ENCODE measurements around the gene ANKRD13C. TPM values are rescaled to one million over a fixed set of nuclear protein-coding genes. Genes with fewer than 3 reads are reported as not detected.

The ANKRD13C gene
- total and polyA plus RNA-seq, 12 donors = 8.0 to 30.8 (median 20.9) TPM

- Histone ChIP-seq H3K4me3 (no peak overlapping the region), H3K36me3 (replicated peaks in 1 of 2) (no peaks in the 10 kb centered on the region), H3K4me1 (replicated peaks in 1 of 2) (no peaks in the 10 kb centered on the region), H3K27me3 (no peaks in the 10 kb centered on the region), H3K9me3 (replicated peaks in 1 of 3) (no peaks in the 10 kb centered on the region), H3K27ac (no peak overlapping the region)
- intact Hi-C loops (cut with DNase I) = no loop called here
- TF ChIP-seq, protein P1, sequence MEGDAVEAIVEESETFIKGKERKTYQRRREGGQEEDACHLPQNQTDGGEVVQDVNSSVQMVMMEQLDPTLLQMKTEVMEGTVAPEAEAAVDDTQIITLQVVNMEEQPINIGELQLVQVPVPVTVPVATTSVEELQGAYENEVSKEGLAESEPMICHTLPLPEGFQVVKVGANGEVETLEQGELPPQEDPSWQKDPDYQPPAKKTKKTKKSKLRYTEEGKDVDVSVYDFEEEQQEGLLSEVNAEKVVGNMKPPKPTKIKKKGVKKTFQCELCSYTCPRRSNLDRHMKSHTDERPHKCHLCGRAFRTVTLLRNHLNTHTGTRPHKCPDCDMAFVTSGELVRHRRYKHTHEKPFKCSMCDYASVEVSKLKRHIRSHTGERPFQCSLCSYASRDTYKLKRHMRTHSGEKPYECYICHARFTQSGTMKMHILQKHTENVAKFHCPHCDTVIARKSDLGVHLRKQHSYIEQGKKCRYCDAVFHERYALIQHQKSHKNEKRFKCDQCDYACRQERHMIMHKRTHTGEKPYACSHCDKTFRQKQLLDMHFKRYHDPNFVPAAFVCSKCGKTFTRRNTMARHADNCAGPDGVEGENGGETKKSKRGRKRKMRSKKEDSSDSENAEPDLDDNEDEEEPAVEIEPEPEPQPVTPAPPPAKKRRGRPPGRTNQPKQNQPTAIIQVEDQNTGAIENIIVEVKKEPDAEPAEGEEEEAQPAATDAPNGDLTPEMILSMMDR (IDR thresholded peaks at IDR 0.05) = no peak
- TF ChIP-seq POLR2A (IDR thresholded peaks at IDR 0.05) = no peak
- WGBS, 4 donors = 93 to 100% (median 97%) methylated on average over 1 of the region's 1 CpG
- no peak for DNase-seq
These were observed 75.8 kb downstream of the ANKRD13C start for GRCh38 chr1:70278710-70279109.

DNA sequence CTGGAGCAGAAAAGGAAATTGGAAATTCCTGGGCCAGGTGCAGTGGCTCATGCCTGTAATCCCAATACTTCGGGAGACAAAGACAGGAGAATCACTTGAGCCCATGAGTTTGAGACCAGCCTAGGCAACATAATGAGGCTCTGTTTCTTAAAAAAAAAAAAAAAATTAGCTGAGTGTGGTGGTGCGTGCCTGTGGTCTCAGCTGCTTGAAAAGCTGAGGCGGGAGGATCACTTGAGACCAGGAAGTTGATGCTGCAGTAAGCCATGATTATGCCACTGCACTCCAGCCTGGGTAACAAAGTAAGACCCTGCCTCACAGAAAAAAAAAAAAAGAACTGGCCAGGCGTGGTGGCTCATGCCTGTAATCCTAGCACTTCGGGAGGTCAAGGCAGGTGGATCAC, 76.6 kb downstream of the ANKRD13C start:
- H3K27ac ChIP-seq = no peak overlapping the region
- WGBS, 4 donors = 92 to 98% (median 95%) methylated on average over 5 of the region's 5 CpGs
- no peaks in the 10 kb centered on the region for H3K4me1 ChIP-seq (replicated peaks in 1 of 2)
- no peak overlapping the region for H3K4me3 ChIP-seq
- H3K9me3 ChIP-seq (replicated peaks in 1 of 3) = no peaks in the 10 kb centered on the region
- no peak for TF ChIP-seq POLR2A (IDR thresholded peaks at IDR 0.05)
- TF ChIP-seq, protein P1 (IDR thresholded peaks at IDR 0.05) = no peak
- intact Hi-C loops (cut with DNase I) = no loop called here
- DNase-seq = no peak
- H3K27me3 ChIP-seq = no peaks in the 10 kb centered on the region
- H3K36me3 ChIP-seq (replicated peaks in 1 of 2) = no peaks in the 10 kb centered on the region

DNA sequence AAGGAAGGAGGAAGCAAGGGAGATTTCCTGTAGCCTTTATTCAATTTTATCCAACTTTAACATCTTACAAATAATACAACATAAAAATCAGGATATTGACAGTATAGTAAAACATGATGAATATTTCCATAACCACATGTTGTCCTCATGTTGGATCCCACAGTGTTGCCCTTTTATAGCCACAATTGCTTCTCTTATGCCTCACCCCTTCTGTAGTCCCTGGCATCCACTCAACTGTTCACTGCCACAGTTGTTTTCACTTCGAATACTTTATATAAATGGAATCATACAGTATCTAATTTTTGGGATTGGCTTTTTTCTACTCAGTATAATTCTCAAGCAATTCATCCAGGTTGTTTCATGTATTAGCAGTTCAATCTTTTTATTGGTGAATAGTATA, 88.6 kb downstream of the ANKRD13C start:
- no peak for TF ChIP-seq POLR2A (IDR thresholded peaks at IDR 0.05)
- TF ChIP-seq, protein P1 (IDR thresholded peaks at IDR 0.05) = no peak
- H3K27me3 ChIP-seq = no peaks in the 10 kb centered on the region
- no peak for DNase-seq
- peaks cover 0 to 4% of the 10 kb centered on the region in 2 donors for H3K36me3 ChIP-seq (replicated peaks in 1 of 2)
- no peak overlapping the region for H3K4me3 ChIP-seq
- H3K9me3 ChIP-seq (replicated peaks in 1 of 3) = peaks cover 0 to 10% (median 0%) of the 10 kb centered on the region in 3 donors
- intact Hi-C loops (cut with DNase I) = no loop called here
- H3K4me1 ChIP-seq (replicated peaks in 1 of 2) = no peaks in the 10 kb centered on the region
- 95 to 100% (median 99%) methylated on average over 1 of the region's 1 CpG for WGBS, 4 donors
- H3K27ac ChIP-seq = no peak overlapping the region

DNA sequence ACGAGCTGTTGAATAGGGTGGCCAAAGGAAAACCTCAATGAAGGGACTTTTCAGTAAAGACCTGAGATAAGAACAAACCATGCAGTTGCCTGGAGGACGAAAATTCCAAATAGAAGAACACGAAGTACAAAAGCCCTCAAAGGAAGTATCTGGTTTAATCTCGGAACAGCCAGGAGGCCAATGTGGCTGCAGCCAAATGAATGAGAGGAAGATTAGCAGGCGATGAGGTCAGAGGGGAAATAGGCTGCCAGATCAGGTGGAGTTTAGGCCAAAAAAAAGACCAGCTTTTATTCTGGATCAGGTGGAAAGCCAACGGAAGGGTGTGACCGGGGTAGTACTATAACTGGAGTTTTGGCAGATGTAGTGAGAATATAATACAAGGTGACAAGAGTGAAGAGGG, 89.7 kb downstream of the ANKRD13C start:
- Histone ChIP-seq H3K4me3 (no peak overlapping the region), H3K27me3 (no peaks in the 10 kb centered on the region), H3K9me3 (replicated peaks in 1 of 3) (peaks cover 0 to 10% (median 0%) of the 10 kb centered on the region in 3 donors), H3K36me3 (replicated peaks in 1 of 2) (peaks cover 0 to 4% of the 10 kb centered on the region in 2 donors), H3K4me1 (replicated peaks in 1 of 2) (no peaks in the 10 kb centered on the region), H3K27ac (no peak overlapping the region)
- no peak for DNase-seq
- TF ChIP-seq, protein P1 (IDR thresholded peaks at IDR 0.05) = no peak
- TF ChIP-seq POLR2A (IDR thresholded peaks at IDR 0.05) = no peak
- 84 to 88% (median 86%) methylated on average over 7 of the region's 7 CpGs for WGBS, 4 donors
- intact Hi-C loops (cut with DNase I) = no loop called here
